Measurements from ENCODE around the gene ADD3. TPM values are rescaled to one million over a fixed set of nuclear protein-coding genes. Genes with fewer than 3 reads are reported as not detected.

The ADD3 gene
- total RNA-seq, 1 donor from 2014 or later = 94.6 TPM

- Histone ChIP-seq H3K4me1 (peaks cover 14% of the 10 kb centered on the region), H3K27me3 (ENCODE audit: low read depth) (no peaks in the 10 kb centered on the region), H3K27ac (no peak overlapping the region), H3K9me3 (no peaks in the 10 kb centered on the region), H3K36me3 (no peaks in the 10 kb centered on the region), H3K4me3 (no peak overlapping the region)
- ATAC-seq (no peak), DNase-seq (no peak)
- no peak for TF ChIP-seq CTCF (IDR thresholded peaks at IDR 0.05)
- intact Hi-C loops (cut with DNase I) = no loop called here
These were observed 12.8 kb upstream of the ADD3 start for GRCh38 chr10:109994711-109995577.

- Histone ChIP-seq H3K4me1 (peaks cover 14% of the 10 kb centered on the region), H3K36me3 (no peaks in the 10 kb centered on the region), H3K4me3 (no peak overlapping the region), H3K27me3 (ENCODE audit: low read depth) (no peaks in the 10 kb centered on the region), H3K27ac (no peak overlapping the region), H3K9me3 (no peaks in the 10 kb centered on the region)
- TF ChIP-seq CTCF (IDR thresholded peaks at IDR 0.05) = no peak
- ATAC-seq (no peak), DNase-seq (no peak)
- intact Hi-C loops (cut with DNase I) = no loop called here
These were observed 12.2 kb upstream of the ADD3 start for GRCh38 chr10:109995595-109995994.

GRCh38 chr10:109996225-109996624, 11.6 kb upstream of the ADD3 start:
- Histone ChIP-seq H3K9me3 (no peaks in the 10 kb centered on the region), H3K4me1 (peaks cover 14% of the 10 kb centered on the region), H3K27me3 (ENCODE audit: low read depth) (no peaks in the 10 kb centered on the region), H3K36me3 (no peaks in the 10 kb centered on the region), H3K4me3 (no peak overlapping the region), H3K27ac (no peak overlapping the region)
- no peak for DNase-seq
- no peak for ATAC-seq
- no peak for TF ChIP-seq CTCF (IDR thresholded peaks at IDR 0.05)
- intact Hi-C loops (cut with DNase I) = no loop called here

GRCh38 chr10:109996766-109997171, 11.0 kb upstream of the ADD3 start:
- DNase-seq = no peak
- peaks cover 14% of the 10 kb centered on the region for H3K4me1 ChIP-seq
- H3K36me3 ChIP-seq = no peaks in the 10 kb centered on the region
- no peak overlapping the region for H3K27ac ChIP-seq
- no peaks in the 10 kb centered on the region for H3K27me3 ChIP-seq (ENCODE audit: low read depth)
- no peaks in the 10 kb centered on the region for H3K9me3 ChIP-seq
- ATAC-seq = no peak
- no peak overlapping the region for H3K4me3 ChIP-seq
- no peak for TF ChIP-seq CTCF (IDR thresholded peaks at IDR 0.05)
- intact Hi-C loops (cut with DNase I) = no loop called here

- no peak for TF ChIP-seq CTCF (IDR thresholded peaks at IDR 0.05)
- no peak overlapping the region for H3K4me3 ChIP-seq
- no peaks in the 10 kb centered on the region for H3K36me3 ChIP-seq
- intact Hi-C loops (cut with DNase I) = no loop called here
- H3K4me1 ChIP-seq = peaks cover 14% of the 10 kb centered on the region
- no peak for ATAC-seq
- H3K27me3 ChIP-seq (ENCODE audit: low read depth) = no peaks in the 10 kb centered on the region
- DNase-seq = no peak
- no peak overlapping the region for H3K27ac ChIP-seq
- H3K9me3 ChIP-seq = no peaks in the 10 kb centered on the region
These were observed 10.6 kb upstream of the ADD3 start for GRCh38 chr10:109997233-109997632.

Data from lower lobe of right lung (tissue), 2 donors.